Stimulated activated CD4-positive, alpha-beta T cell treated with anti-CD3 and anti-CD28 coated beads, Interleukin-1b, Interleukin-23, amount 100 ng/mL, for 1 hour (primary cell): ENCODE measurements around the gene TCF7L1.
"Not testable (repeated sequence)": the region's sequence is repeated elsewhere in the genome, so short reads cannot be mapped to it uniquely, and the experiment has no call there.

Experiments
- DNase-seq, 2 donors: peaks; one replicate each; pipeline ENCODE4 v3.0.0-alpha.2; 2020; ENCODE audit warnings: low read depth in 2 of 2

The TCF7L1 gene

DNA sequence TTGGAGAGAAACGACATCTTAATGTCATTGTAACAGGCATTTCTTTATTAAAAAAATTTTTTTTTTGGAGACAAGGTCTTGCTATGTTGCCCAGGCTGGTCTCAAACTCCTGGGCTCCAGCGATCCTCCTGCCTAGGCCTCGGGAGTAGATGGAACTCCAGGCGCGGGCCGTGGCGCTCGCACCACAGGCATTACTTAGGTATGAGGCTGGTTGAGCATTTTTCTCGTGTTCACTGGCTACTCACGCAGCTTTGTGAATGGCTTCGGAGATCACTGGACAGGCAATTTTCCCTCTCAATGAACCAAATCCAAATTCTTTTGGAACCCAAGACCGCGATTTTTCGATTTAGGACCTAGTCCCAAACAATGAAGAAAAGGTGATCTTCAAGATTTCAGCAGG lies 795 bp upstream of the TCF7L1 start:
- no peak for DNase-seq

DNA sequence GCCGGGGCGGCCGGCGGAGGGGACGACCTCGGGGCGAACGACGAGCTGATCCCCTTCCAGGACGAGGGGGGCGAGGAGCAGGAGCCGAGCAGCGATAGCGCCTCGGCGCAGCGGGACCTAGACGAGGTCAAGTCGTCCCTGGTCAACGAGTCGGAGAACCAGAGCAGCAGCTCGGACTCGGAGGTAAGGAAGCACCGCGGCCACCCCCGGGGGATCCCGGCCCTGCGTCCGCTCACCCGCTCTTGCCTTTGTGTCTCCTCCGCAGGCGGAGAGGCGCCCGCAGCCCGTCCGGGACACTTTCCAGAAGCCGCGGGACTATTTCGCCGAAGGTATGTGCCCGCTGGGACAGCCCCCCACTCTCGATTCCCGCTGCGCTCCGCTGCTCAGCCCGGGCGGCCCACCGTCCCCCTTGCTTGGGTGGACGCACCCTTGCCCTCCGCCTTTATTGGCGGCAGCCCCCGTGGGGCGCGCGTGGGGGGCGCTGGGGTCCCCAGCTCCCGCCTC lies 611 bp downstream of the TCF7L1 start:
- no peak for DNase-seq

DNA sequence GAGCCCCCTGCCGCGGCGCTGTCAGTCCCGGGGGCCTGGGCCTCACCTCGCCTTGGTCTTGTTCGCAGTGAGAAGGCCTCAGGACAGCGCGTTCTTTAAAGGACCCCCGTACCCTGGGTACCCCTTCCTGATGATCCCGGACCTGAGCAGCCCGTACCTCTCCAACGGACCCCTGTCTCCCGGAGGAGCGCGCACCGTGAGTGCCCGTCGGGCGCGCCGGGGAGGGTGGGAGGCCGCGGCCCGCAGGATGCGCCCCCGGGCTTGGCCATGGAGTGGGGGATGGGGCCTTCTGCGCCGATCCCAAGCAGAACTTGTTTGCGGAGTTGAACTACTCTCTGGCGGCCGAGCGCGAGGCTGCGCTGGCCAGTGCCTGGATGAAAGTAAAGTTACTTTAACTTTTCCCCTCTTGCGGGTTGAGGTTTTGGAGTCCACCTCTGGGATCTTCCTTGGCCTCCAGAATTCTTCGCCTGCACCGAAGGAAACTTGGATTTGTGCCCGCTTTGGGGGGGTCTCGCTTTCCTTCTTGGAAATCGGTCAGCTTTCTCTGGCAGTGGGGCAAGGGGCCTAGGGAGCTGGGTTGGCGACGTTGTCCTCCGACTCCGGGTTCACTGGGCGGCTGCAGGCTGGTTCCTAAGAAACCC lies 1.2 kb downstream of the TCF7L1 start:
- DNase-seq: no peak

DNA sequence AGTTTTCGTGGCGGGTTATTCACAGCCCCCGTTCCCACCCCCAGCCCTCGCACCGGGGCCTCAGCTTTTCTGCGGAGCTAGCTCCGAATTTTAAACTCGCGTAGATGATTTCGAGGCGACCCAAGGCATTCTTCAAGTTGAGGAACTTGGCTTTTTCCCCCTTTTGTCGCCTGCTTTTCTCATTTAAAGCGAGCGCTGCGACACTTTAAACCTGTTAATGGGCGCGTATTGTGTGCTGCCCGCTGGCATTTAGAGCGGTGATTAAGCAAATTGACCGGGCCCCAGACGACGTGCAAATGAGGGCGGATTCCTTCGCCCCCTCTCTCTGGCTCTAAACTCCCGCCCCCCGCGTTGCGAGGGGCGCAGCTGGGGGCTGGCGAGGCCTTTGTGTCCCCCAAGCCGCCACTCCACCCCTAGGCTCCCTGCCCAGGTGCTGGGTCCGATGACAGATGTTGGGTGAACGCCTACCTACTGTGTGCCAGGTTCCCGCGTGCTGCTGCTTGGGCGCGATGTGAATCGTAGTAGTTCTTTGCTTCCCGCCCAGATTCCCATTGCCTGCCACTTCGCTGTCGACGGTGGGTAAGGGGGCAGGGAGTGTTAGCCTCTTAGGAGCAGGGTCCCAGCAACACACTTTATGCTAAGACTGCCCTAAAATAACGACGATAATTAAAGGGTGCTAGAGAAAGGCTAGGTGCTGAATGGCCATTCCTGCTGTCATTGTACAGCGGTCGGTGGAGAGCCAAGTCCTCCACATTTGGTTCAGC lies 1.9 kb downstream of the TCF7L1 start:
- DNase-seq: no peak

DNA sequence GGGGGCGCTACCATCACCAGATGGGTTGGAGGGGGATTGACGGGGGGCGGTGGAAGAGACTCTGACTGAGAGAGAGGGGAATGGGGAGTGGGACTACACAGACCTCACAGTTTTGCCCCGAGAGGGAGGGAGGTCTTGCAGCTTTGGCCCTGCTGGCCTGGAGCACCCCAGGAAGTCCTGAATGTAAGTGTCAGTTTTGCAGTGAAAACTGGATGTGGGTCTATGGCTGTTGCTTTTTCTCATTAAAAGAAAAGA lies 2.4 kb downstream of the TCF7L1 start:
- DNase-seq: no peak

DNA sequence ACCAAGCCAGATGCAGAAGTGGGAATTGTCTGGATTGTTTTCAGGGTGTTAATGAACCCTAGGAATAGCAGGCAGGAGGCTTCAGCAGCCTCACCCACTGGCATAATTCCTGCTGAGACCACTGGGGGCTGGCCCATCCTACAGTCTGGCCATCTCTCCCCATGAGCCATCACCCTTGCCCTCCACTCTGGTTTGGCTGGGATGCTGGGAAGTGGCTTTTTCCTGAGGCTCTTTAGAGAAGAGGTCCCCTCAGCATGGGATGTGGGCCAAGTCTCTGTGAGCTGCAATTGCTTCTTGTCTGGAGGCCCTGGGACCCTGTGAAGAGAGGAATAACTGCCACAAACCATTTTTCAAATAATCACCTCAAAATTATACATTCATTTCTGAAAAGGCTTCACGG lies 4.0 kb downstream of the TCF7L1 start:
- no peak for DNase-seq

DNA sequence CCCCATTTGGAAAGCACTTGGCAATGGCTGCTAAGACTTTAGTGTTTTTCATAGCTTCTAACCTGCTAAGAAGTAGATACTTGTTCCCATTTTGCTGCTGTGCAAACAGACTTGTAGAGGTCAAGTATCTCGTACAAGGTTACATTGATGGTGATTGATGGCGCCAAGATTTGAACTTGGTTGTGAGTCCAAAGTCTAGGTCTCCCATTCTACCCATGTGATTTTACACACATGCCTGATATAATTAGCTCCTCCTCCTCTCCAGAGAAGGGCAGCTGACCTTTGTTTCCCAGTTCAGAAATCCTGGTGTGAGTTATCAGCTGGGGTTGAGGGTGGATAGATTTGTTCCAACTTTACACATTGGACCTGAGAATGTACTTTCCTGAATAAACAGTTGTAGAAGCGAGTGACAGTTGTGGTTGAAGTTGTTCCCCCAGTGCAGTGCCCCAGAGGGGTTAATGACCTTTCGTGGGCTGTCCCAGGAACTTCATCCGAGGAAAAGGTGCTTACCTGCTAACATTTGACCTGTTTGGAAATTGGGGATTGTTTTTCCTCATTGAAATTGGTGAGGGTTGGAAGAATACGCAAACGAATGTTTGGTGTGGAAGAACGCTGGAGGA lies 10.4 kb downstream of the TCF7L1 start:
- DNase-seq: no peak

DNA sequence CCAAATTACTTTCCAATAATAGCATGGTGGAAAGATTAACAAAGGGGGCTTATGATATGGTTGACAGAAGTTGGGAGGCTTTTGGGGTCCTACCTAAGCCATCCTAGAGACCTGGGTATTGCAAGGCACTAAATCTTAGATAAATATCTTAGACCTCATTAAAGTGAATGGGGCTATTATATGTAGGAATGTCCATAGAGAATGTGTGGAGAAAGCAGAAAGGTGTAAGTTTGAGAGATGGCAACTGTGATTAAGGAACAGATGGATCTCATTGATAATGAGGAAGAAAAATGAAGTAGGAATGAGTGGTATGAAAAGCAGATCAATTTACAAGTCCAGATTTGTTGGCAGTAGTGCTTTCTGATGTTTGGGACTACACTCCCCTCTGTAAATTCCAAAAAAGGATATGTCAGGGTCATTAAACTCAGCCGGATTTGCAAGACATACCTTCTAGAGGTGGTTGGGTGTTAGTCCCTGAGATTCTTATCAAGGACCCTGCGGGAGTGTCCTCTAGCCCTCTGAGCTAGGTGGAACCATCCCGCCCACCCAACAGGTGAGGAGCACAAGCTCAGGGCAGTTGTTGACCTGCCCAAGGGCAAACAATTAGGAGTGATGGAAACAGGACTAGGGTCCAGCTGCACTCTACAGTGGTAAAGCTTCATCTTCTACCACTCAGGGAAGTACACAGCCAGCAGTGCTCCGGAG lies 12.1 kb downstream of the TCF7L1 start:
- DNase-seq: no peak

DNA sequence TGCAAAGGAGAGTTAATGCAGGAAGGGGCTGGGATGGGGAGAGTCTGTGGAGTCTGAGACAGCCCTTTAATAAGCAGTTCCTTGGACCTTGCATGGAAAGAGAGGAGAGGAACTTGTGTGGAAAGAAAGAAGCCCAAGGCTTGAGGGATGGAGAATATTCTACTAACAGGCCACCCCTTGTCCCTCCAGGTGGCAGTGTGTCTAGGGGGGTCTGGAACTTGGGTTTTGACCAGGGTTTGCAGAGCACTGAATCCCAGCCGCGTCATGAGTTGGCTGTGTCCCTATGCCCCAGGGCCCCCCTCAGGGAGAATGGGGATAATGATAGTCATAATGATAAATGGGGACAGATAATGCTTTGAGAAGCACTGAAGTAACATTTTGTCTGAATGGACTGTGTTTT lies 15.0 kb downstream of the TCF7L1 start:
- no peak for DNase-seq

DNA sequence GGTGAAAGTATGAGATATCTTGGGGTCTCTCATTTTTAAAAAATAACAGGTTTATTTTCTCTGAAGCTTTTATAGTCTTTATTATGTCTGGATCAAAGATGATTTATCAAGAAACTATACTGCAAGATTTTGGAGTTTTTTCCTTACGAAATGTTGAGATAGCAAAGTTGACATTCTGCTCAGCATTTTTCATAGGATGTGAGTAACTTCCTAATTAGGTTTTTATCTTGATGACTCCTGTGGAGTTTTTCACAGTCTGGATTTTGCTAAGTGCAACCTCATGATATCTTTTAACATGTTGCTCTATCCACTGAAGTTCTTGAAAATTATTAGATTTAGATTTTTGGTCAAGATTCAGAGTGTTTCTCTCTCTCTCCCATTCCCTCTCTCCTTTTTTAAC lies 17.8 kb downstream of the TCF7L1 start:
- no peak for DNase-seq

DNA sequence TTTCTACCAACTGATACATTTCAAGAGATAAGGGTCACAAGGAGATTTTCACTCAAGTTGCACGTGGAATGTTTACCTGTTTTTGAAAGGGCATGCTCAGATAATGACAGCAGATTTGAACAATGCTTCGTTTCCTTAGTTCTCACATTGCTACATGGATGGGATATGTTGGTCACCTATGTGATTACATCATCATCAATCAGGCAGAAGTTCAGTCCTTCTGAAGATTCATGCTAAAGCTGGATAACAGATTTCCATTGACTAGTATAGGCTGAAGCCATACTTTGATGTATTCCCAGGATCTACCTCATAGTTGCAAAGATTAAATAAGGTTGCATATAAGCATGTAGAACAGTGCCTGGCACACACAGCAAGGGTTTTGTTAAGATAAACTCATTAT lies 19.7 kb downstream of the TCF7L1 start:
- no peak for DNase-seq

DNA sequence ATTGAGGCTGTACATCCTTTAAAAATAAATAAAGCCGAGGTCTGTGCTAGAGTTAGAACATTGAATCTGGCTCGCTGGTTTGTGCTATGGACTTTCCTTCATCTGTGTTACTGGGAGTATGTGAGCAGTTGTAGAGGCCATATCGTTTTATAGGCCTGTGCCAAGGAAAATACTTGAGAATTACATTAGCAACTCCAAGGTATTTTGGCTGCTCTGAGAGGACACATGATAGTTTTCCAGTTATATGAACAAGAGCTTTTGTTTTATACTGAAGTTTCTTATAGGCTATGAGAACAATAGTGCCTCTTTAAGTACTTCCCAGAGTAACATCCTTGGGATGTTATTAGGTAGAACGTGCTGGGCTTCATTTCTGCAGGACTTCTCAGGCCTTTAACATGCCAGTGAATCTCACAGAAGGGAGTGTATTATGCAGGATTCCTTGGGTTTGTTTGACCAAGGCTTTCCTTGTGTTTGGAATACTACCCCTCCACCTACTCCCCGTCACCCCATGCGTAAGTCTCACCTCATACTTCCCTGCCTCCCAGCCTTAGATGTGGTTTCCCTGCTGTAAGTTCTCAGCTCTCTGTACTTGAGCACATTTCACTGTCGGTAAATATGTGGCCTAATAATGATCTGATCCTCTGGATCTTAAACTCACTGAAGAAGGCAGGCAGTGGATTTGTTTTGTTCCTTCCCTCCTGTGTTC lies 21.0 kb downstream of the TCF7L1 start:
- no peak for DNase-seq

DNA sequence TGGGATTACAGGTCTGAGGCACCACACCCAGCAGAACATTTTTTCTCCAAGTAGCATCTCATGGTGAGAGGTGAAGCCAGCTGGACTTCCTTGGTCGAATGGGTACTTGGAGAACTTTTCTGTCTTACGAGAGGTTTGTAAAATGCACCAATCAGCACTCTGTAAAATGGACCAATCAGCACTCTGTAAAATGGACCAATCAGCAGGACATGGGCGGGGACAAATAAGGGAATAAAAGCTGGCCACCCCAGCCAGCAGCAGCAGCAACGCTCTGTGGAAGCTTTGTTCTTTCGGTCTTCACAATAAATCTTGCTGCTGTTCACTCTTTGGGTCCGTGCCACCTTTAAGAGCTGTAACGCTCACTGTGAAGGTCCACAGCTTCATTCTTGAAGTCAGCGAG lies 21.9 kb downstream of the TCF7L1 start:
- not testable (repeated sequence) for DNase-seq

DNA sequence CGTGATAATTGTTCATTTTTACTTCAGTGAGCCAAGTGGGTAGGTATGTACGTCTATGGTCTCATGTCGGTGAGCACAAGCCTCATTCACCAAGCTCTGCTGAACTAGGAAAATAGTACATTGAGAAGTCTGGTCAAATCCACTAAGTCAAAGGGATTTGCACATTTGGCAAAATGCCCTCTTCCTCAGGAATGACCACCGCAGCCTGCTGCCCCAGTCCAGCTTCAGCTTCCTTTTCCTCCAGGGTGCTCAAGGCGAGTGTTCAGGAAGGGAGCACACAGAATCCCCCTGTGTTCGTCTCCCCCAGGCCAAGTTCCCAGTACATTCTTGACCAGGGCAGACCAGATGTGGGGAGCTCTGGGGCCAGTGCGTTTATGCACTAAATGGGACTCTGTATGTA lies 23.0 kb downstream of the TCF7L1 start:
- DNase-seq: no peak

DNA sequence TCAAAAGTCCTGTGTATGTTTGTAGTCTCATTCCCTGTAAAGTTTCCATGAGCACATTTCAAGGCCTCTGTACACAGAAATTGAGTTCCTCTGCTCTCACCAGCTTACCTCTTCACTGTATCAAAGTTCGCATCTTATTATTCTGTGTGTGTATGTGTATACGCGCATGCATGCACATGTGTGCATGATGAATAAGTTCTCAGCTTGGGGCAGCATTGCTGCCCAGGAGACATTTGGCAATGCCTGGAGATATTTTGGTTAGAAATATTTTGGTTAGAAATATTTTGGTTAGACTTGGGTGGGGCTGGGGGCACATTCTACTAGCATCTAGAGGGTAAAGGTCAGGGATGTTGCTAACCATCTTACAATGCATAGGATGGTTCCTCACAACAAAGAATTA lies 23.4 kb downstream of the TCF7L1 start:
- DNase-seq: no peak

DNA sequence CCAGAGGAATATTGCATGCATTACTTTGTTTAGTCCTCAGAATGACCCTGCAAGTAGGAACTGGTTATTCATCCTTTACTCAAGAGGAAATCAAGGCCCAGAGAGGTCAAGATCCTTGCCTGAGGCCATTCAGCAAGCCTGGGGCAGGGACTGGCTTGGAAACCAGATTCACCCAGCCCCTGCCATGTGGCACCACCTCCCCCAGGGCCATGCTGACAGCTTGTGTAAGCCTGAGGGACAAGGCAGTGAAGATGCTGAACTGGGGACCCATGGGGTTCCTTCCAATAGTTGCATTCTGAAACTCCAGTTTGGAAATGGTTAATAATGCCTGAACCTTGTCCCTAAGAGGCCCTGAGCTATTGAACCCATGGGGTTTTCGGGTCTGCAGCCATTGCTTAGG lies 24.2 kb downstream of the TCF7L1 start:
- DNase-seq: no peak

DNA sequence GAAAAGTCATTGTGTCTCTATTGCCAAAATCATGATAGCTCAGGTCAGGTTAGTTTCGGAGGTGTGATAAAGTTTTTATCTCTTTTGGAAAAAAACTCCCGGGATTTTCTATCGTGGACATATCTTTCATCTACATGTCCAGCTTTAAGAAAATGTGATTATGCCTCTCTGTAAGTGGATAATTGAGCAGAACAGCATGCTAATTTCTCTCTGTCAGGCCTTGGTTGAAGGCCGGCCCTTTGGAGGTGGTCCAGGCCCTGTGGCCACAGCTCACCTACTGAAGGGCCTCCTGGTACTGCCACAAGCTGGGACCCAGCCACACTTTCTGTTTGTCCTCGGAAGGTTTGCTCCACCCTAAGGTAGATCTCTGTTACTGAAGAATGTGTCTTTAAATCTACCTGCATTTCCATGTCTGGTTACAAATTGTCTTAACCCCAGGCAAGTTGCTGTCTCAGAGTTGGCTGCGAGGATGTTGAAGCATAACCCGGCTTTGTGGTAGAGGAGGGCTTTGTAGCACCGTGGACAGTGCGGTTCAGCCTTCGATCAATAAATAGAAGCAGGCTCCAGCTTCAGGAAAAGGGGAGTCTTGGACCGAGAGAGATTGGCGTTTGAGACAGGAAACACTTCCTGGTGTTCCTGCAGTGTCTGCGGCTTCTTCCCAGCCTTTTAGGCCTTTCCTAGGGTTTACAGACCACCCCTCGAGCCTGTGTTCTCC lies 25.5 kb downstream of the TCF7L1 start:
- no peak for DNase-seq

DNA sequence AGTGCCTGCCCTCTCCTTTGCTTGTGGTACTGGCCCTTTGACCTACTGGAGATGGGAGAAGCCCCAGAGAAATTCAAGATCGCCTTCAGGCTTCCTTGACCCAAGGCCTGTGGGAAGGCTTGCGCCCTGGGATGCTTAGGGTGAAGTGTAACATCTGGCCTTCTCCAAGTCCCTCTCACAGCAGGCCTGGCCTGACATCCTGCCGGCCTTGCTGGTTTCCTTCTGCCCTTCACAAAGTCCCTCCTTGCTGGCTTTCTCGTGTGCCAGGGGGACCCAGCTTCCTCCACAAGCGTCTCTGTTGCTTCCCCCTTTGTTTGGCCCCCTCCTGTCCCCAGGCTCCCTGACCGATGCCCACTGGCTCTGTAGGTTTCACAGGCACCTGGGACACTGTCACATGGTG lies 26.4 kb downstream of the TCF7L1 start:
- no peak for DNase-seq

DNA sequence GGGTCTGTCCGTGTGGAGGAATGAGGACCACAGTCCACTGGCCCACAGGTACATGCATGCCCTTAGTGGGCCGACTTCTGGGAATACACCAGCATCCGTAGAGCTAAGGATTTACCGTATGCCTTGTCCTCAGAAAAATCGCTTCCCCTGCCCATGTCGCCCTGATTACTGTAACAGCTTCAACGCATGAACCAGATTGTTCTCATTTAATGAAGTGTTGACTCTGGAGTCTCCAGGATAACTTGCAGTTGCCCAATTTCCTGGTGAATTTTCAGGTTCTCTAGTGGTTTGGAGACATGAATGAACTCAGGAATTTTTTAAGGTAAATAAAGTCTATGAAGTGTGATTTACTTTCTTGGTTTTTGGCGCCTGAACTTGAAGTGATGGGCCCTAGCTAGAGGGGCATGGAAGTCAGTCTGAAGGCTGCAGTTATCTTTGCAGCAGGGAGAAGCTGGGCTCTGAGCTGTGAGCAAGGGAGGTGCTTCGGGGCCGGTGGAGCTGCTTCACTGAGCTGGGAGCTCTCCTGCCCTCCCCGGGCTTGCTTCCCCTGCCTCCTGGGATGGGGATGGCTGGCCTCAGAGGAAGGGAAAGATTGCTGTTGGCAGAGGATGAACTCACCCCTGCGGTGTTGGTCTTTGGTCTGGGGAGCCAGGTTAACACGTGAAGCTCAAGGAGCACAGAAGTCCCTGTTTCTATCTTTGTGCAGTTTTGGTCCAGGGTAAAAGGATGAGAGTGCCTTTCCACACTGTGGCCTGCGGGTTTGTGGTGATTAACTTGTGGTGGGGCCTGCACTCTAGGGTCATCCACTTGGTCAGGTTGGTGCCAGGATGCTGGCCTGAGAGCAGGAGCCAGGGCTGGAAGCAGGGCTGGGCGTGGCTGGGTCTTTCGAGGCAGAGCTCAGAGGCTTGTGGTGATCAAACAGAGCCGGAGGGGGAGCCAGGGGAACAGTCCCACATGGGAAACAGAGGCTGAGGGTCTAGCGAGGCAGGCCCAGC lies 28.1 kb downstream of the TCF7L1 start:
- no peak for DNase-seq

DNA sequence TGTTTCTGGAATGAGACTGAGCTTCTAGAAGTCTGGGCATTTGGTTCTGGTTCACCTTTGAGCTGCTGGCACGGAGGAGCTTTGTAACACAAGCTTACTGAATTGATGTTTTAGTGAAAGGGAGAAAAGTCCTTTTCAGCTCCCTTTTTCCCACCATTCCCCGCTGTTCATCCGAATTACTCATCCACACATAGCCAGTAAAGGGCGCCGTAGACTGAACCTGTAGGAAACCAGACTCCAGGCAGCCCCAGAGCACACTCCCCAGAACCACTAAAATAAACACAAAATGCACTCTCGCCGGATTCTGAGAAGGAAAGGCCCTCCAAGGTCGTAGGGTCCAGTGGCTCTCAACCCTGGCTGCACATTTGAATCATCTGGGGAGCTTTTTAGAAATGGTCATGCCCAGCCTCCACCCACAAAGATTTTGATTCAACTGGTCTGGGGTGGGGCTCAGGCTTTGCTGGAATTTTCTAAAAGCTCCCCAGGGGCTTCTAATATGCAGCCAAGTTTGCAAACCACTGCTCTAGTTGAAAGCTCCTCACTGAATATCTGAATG lies 29.6 kb downstream of the TCF7L1 start:
- DNase-seq: no peak
